TTC549 (cell line): Measurements from ENCODE around the gene CAMK1D.

ENCODE experiments used
- FAIRE-seq: peaks from 2 replicates; lab custom pipeline; 2012; peaks lifted over from hg19 to GRCh38; lab: Jason Lieb, UNC

Gene CAMK1D

GRCh38 chr10:12769323-12770044, 420.1 kb downstream of the CAMK1D start:
- no peak for FAIRE-seq

- no peak for FAIRE-seq
Measured at GRCh38 chr10:12771981-12772760, 422.8 kb downstream of the CAMK1D start.

- FAIRE-seq = no peak
Measured at GRCh38 chr10:12772797-12773587, 423.6 kb downstream of the CAMK1D start.

- no peak for FAIRE-seq
Measured at GRCh38 chr10:12774204-12774894, 425.0 kb downstream of the CAMK1D start.

GRCh38 chr10:12777840-12778585, 428.7 kb downstream of the CAMK1D start:
- no peak for FAIRE-seq

- no peak for FAIRE-seq
Measured at GRCh38 chr10:12780634-12781601, 431.6 kb downstream of the CAMK1D start.

- no peak for FAIRE-seq
Measured at GRCh38 chr10:12781976-12782375, 432.6 kb downstream of the CAMK1D start.

GRCh38 chr10:12782537-12782936, 433.2 kb downstream of the CAMK1D start:
- no peak for FAIRE-seq

GRCh38 chr10:12783293-12783692, 433.9 kb downstream of the CAMK1D start:
- FAIRE-seq = no peak

- no peak for FAIRE-seq
Measured at GRCh38 chr10:12784646-12785045, 435.3 kb downstream of the CAMK1D start.

GRCh38 chr10:12785415-12785831, 436.1 kb downstream of the CAMK1D start:
- FAIRE-seq = no peak

GRCh38 chr10:12787297-12787696, 437.9 kb downstream of the CAMK1D start:
- no peak for FAIRE-seq

GRCh38 chr10:12788277-12788676, 438.9 kb downstream of the CAMK1D start:
- FAIRE-seq = no peak

- no peak for FAIRE-seq
Measured at GRCh38 chr10:12790270-12790669, 440.9 kb downstream of the CAMK1D start.

- no peak for FAIRE-seq
Measured at GRCh38 chr10:12791728-12792127, 442.4 kb downstream of the CAMK1D start.

- no peak for FAIRE-seq
Measured at GRCh38 chr10:12792889-12793556, 443.7 kb downstream of the CAMK1D start.

- FAIRE-seq = no peak
Measured at GRCh38 chr10:12795315-12796110, 446.2 kb downstream of the CAMK1D start.

- no peak for FAIRE-seq
Measured at GRCh38 chr10:12796401-12797160, 447.2 kb downstream of the CAMK1D start.
